ENCODE measurements around the gene CTNNA2. TPM values are rescaled to one million over a fixed set of nuclear protein-coding genes. Genes with fewer than 3 reads are reported as not detected.

The CTNNA2 gene
- total RNA-seq, 2 donors from 2014 or later, result 0.17 to 0.88 TPM

DNA sequence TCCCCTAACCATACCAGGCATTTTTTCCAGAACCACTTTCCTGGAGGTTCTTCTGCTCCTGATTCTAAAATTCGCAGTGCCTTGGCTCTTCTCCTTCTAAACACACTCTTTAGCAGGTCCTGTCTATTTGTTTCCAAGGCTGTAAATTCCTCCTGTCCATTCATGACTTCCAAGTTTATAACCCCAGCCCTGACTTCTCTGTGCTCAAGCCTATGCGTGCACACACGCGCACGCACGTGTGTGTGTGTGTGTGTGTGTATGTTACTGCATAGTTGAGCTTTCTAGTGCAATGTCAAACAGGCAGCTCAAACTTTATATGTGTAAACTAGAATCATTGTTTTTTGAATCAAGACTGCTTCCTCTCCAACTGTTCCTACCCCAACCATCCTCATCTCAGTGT lies 454.0 kb downstream of the CTNNA2 start:
- H3K9ac ChIP-seq (ENCODE audit: low read depth in 2 of 2, low read length in 2 of 2), result no peak overlapping the region
- no peak overlapping the region for H3K27ac ChIP-seq
- H3K4me3 ChIP-seq, result no peak overlapping the region
- H3K27me3 ChIP-seq, result no peaks in the 10 kb centered on the region
- intact Hi-C loops (cut with DNase I), result no loop called here
- no peak for TF ChIP-seq CTCF (IDR thresholded peaks at IDR 0.05)
- no peaks in the 10 kb centered on the region for H3K9me3 ChIP-seq
- H3K4me1 ChIP-seq, result no peaks in the 10 kb centered on the region
- DNase-seq, result no peak
- no peaks in the 10 kb centered on the region for H3K36me3 ChIP-seq

DNA sequence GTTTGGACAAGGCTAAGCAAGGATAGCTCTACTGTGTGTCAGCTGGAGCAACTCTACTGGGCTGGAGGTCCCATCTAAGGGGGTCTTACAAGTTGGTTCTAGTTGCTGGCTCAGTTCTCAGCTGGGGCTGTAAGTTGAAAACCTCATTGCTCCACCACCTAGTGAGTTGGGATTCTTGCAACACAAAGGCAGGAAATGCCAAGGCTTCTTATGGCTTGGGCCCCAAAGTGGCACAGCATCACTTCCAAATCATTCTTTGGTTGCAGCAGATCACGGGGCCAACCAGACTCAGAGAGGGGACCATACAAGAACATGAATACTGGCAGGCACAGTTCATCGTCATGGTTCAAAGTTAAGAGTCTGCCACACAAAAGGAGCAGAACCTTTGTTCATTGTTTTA lies 459.0 kb downstream of the CTNNA2 start:
- no peak for TF ChIP-seq CTCF (IDR thresholded peaks at IDR 0.05)
- H3K9me3 ChIP-seq, result no peaks in the 10 kb centered on the region
- no peak for DNase-seq
- H3K9ac ChIP-seq (ENCODE audit: low read depth in 2 of 2, low read length in 2 of 2), result no peak overlapping the region
- no peaks in the 10 kb centered on the region for H3K4me1 ChIP-seq
- H3K36me3 ChIP-seq, result no peaks in the 10 kb centered on the region
- intact Hi-C loops (cut with DNase I), result no loop called here
- no peak overlapping the region for H3K27ac ChIP-seq
- H3K4me3 ChIP-seq, result no peak overlapping the region
- H3K27me3 ChIP-seq, result no peaks in the 10 kb centered on the region

- intact Hi-C loops (cut with DNase I), result no loop called here
- Histone ChIP-seq H3K4me3 (no peak overlapping the region), H3K4me1 (no peaks in the 10 kb centered on the region), H3K36me3 (no peaks in the 10 kb centered on the region), H3K27me3 (no peaks in the 10 kb centered on the region), H3K9me3 (no peaks in the 10 kb centered on the region), H3K9ac (ENCODE audit: low read depth in 2 of 2, low read length in 2 of 2) (no peak overlapping the region), H3K27ac (no peak overlapping the region)
- no peak for TF ChIP-seq CTCF (IDR thresholded peaks at IDR 0.05)
- DNase-seq, result no peak
Observed at GRCh38 chr2:79972661-79973060, 459.8 kb downstream of the CTNNA2 start.

- DNase-seq, result no peak
- no peaks in the 10 kb centered on the region for H3K36me3 ChIP-seq
- intact Hi-C loops (cut with DNase I), result no loop called here
- no peak for TF ChIP-seq CTCF (IDR thresholded peaks at IDR 0.05)
- no peaks in the 10 kb centered on the region for H3K4me1 ChIP-seq
- H3K27me3 ChIP-seq, result no peaks in the 10 kb centered on the region
- no peak overlapping the region for H3K27ac ChIP-seq
- H3K9ac ChIP-seq (ENCODE audit: low read depth in 2 of 2, low read length in 2 of 2), result no peak overlapping the region
- no peak overlapping the region for H3K4me3 ChIP-seq
- no peaks in the 10 kb centered on the region for H3K9me3 ChIP-seq
Observed at GRCh38 chr2:79975791-79976565, 463.1 kb downstream of the CTNNA2 start.

- Histone ChIP-seq H3K36me3 (no peaks in the 10 kb centered on the region), H3K4me1 (no peaks in the 10 kb centered on the region), H3K27me3 (no peaks in the 10 kb centered on the region), H3K9ac (ENCODE audit: low read depth in 2 of 2, low read length in 2 of 2) (no peak overlapping the region), H3K9me3 (no peaks in the 10 kb centered on the region), H3K27ac (no peak overlapping the region), H3K4me3 (no peak overlapping the region)
- TF ChIP-seq CTCF (IDR thresholded peaks at IDR 0.05), result no peak
- DNase-seq, result no peak
- intact Hi-C loops (cut with DNase I), result no loop called here
Observed at GRCh38 chr2:79977792-79978191, 464.9 kb downstream of the CTNNA2 start.

Measured in colonic mucosa (tissue), 4 donors.